ENCODE measurements around the gene CHCHD3.

CHCHD3 gene

GRCh38 chr7:132947011-132947410, 134.9 kb downstream of the CHCHD3 start:
- no peak for TF ChIP-seq CTCF (IDR thresholded peaks at IDR 0.05)
- no peak overlapping the region for H3K4me3 Mint-ChIP-seq
- no peaks in the 10 kb centered on the region for H3K9me3 Mint-ChIP-seq
- H3K27ac Mint-ChIP-seq: no peak overlapping the region
- no peaks in the 10 kb centered on the region for H3K4me1 Mint-ChIP-seq
- H3K36me3 Mint-ChIP-seq (ENCODE audit: low read depth): peaks cover 8% of the 10 kb centered on the region
- H3K27me3 Mint-ChIP-seq (ENCODE audit: low read depth, poor library complexity): no peaks in the 10 kb centered on the region
- no peak for DNase-seq

- TF ChIP-seq CTCF (IDR thresholded peaks at IDR 0.05): no peak
- Mint-ChIP-seq H3K27me3 (ENCODE audit: low read depth, poor library complexity) (no peaks in the 10 kb centered on the region), H3K27ac (no peak overlapping the region), H3K9me3 (no peaks in the 10 kb centered on the region), H3K4me1 (no peaks in the 10 kb centered on the region), H3K36me3 (ENCODE audit: low read depth) (peaks cover 11% of the 10 kb centered on the region), H3K4me3 (no peak overlapping the region)
- DNase-seq: no peak
Measured at GRCh38 chr7:132944774-132945173, 137.1 kb downstream of the CHCHD3 start.

GRCh38 chr7:132943645-132944044, 138.2 kb downstream of the CHCHD3 start:
- H3K9me3 Mint-ChIP-seq: no peaks in the 10 kb centered on the region
- no peak overlapping the region for H3K27ac Mint-ChIP-seq
- H3K4me1 Mint-ChIP-seq: no peaks in the 10 kb centered on the region
- no peak overlapping the region for H3K4me3 Mint-ChIP-seq
- peaks cover 1% of the 10 kb centered on the region for H3K27me3 Mint-ChIP-seq (ENCODE audit: low read depth, poor library complexity)
- no peak for TF ChIP-seq CTCF (IDR thresholded peaks at IDR 0.05)
- no peak for DNase-seq
- peaks cover 4% of the 10 kb centered on the region for H3K36me3 Mint-ChIP-seq (ENCODE audit: low read depth)

GRCh38 chr7:132942701-132943100, 139.2 kb downstream of the CHCHD3 start:
- TF ChIP-seq CTCF (IDR thresholded peaks at IDR 0.05): no peak
- H3K27ac Mint-ChIP-seq: no peak overlapping the region
- no peaks in the 10 kb centered on the region for H3K9me3 Mint-ChIP-seq
- no peak overlapping the region for H3K4me3 Mint-ChIP-seq
- peaks cover 4% of the 10 kb centered on the region for H3K27me3 Mint-ChIP-seq (ENCODE audit: low read depth, poor library complexity)
- no peaks in the 10 kb centered on the region for H3K4me1 Mint-ChIP-seq
- H3K36me3 Mint-ChIP-seq (ENCODE audit: low read depth): peaks cover 4% of the 10 kb centered on the region
- DNase-seq: no peak

GRCh38 chr7:132941905-132942304, 140.0 kb downstream of the CHCHD3 start:
- TF ChIP-seq CTCF (IDR thresholded peaks at IDR 0.05): no peak
- Mint-ChIP-seq H3K4me3 (no peak overlapping the region), H3K9me3 (no peaks in the 10 kb centered on the region), H3K36me3 (ENCODE audit: low read depth) (peaks cover 4% of the 10 kb centered on the region), H3K27ac (no peak overlapping the region), H3K4me1 (no peaks in the 10 kb centered on the region), H3K27me3 (ENCODE audit: low read depth, poor library complexity) (peaks cover 4% of the 10 kb centered on the region)
- no peak for DNase-seq

- peaks cover 4% of the 10 kb centered on the region for H3K27me3 Mint-ChIP-seq (ENCODE audit: low read depth, poor library complexity)
- H3K27ac Mint-ChIP-seq: no peak overlapping the region
- no peak for TF ChIP-seq CTCF (IDR thresholded peaks at IDR 0.05)
- DNase-seq: no peak
- H3K4me3 Mint-ChIP-seq: no peak overlapping the region
- H3K36me3 Mint-ChIP-seq (ENCODE audit: low read depth): peaks cover 4% of the 10 kb centered on the region
- no peaks in the 10 kb centered on the region for H3K4me1 Mint-ChIP-seq
- H3K9me3 Mint-ChIP-seq: no peaks in the 10 kb centered on the region
Measured at GRCh38 chr7:132941428-132941827, 140.5 kb downstream of the CHCHD3 start.
